WTC11 (cell line): ENCODE results near the gene DMC1. TPM values are rescaled to one million over a fixed set of nuclear protein-coding genes. Genes with fewer than 3 reads are reported as not detected.
A peak's percentile ranks its signal among the peaks of the same experiment; 100 is the strongest.

ENCODE experiments used
- ATAC-seq: fragments of 200-7000 bp; cut with Tn5 transposase; 2 replicates; pipeline ENCODE4 v1.10.0; 2021; ENCODE audit warnings: mild to moderate bottlenecking, moderate library complexity
- CTCF ChIA-PET: fragments of 300-600 bp; sonication (Branson Sonifier 250); formaldehyde crosslinking; loops from one replicate; lab custom pipeline; 2021; ENCODE audit warnings: antibody characterized with exemption; lab: Charles Lee
- POLR2A ChIA-PET: fragments of 350-600 bp; sonication (Branson Sonifier 250); formaldehyde crosslinking; loops from one replicate; lab custom pipeline; 2021; ENCODE audit warnings: antibody characterized with exemption; lab: Charles Lee
- DNase-seq: peaks from one replicate; pipeline ENCODE4 v3.0.0; 2021; ENCODE audit warnings: low spot score
- H3K27ac Mint-ChIP-seq: 2 replicates; pipeline ENCODE4 v1.8.0; 2021; ENCODE audit warnings: mixed read lengths
- H3K27me3 Mint-ChIP-seq: 2 replicates; pipeline ENCODE4 v1.8.0; 2021; ENCODE audit warnings: low read depth, mild to moderate bottlenecking, moderate library complexity, mixed read lengths
- H3K36me3 Mint-ChIP-seq: 2 replicates; pipeline ENCODE4 v1.8.0; 2021; ENCODE audit warnings: mixed read lengths
- H3K4me1 Mint-ChIP-seq: 2 replicates; pipeline ENCODE4 v1.8.0; 2022; ENCODE audit warnings: mixed read lengths
- H3K4me3 Mint-ChIP-seq: 2 replicates; pipeline ENCODE4 v1.8.0; 2021; ENCODE audit warnings: mild to moderate bottlenecking, moderate library complexity, mixed read lengths
- H3K9me3 Mint-ChIP-seq: 2 replicates; pipeline ENCODE4 v1.8.0; 2021; ENCODE audit warnings: mixed read lengths
- ARID4B ChIP-seq: sonication (generic); formaldehyde crosslinking; IDR thresholded peaks from 2 replicates; pipeline ENCODE4 v1.8.0; 2023; ENCODE audit warnings: missing genetic modification reagents, mild to moderate bottlenecking, borderline replicate concordance
- E2F1 ChIP-seq: sonication (generic); formaldehyde crosslinking; IDR thresholded peaks from 2 replicates; pipeline ENCODE4 v1.8.0; 2022; ENCODE audit warnings: mild to moderate bottlenecking, missing genetic modification reagents
- E2F4 ChIP-seq: sonication (generic); formaldehyde crosslinking; IDR thresholded peaks from 2 replicates; pipeline ENCODE4 v1.8.1; 2022; ENCODE audit warnings: low read depth, mild to moderate bottlenecking, moderate library complexity, missing genetic modification reagents, borderline replicate concordance
- ELF4 ChIP-seq: sonication (generic); formaldehyde crosslinking; IDR thresholded peaks from 2 replicates; pipeline ENCODE4 v1.8.1; 2022; ENCODE audit warnings: low read depth, mild to moderate bottlenecking, moderate library complexity, missing genetic modification reagents
- FOXK1 ChIP-seq: sonication (generic); formaldehyde crosslinking; IDR thresholded peaks from 2 replicates; pipeline ENCODE4 v1.8.0; 2022; ENCODE audit warnings: mild to moderate bottlenecking, moderate library complexity, missing genetic modification reagents
- GRHL2 ChIP-seq: fragments of 250-450 bp; sonication (Bioruptor Pico); IDR thresholded peaks from 2 replicates; pipeline ENCODE4 v1.8.0; 2022; ENCODE audit warnings: mild to moderate bottlenecking, moderate library complexity; ENCODE audit not compliant: insufficient replicate concordance, severe bottlenecking
- JAZF1 ChIP-seq: fragments of 250-450 bp; sonication (Bioruptor Pico); IDR thresholded peaks from 2 replicates; pipeline ENCODE4 v1.9.0; 2021; ENCODE audit warnings: moderate library complexity, mild to moderate bottlenecking, inconsistent platforms
- JUN ChIP-seq: sonication (generic); formaldehyde crosslinking; IDR thresholded peaks from 2 replicates; pipeline ENCODE4 v1.8.0; 2023; ENCODE audit warnings: mild to moderate bottlenecking, missing genetic modification reagents
- MXD4 ChIP-seq: fragments of 250-450 bp; sonication (Bioruptor Pico); IDR thresholded peaks from 2 replicates; pipeline ENCODE4 v1.8.0; 2021; ENCODE audit warnings: mild to moderate bottlenecking, moderate library complexity, borderline replicate concordance
- MYBL2 ChIP-seq: sonication (generic); formaldehyde crosslinking; IDR thresholded peaks from 2 replicates; pipeline ENCODE4 v1.8.1; 2023; ENCODE audit warnings: mild to moderate bottlenecking, moderate library complexity, missing genetic modification reagents
- NFATC4 ChIP-seq: fragments of 250-450 bp; sonication (Bioruptor Pico); IDR thresholded peaks from 2 replicates; pipeline ENCODE4 v1.9.0; 2021; ENCODE audit warnings: mild to moderate bottlenecking
- SMAD3 ChIP-seq: sonication (generic); formaldehyde crosslinking; IDR thresholded peaks from 2 replicates; pipeline ENCODE4 v1.8.0; 2022; ENCODE audit warnings: missing genetic modification reagents, mild to moderate bottlenecking, borderline replicate concordance
- SP1 ChIP-seq: sonication (generic); formaldehyde crosslinking; conservative IDR thresholded peaks from 2 replicates; pipeline ENCODE4 v1.8.1; 2022; ENCODE audit warnings: missing genetic modification reagents
- TCF7 ChIP-seq: sonication (generic); formaldehyde crosslinking; IDR thresholded peaks from 2 replicates; pipeline ENCODE4 v1.8.0; 2022; ENCODE audit warnings: mild to moderate bottlenecking, low read depth, missing genetic modification reagents, moderate library complexity
- ZMAT4 ChIP-seq: fragments of 250-450 bp; sonication (Bioruptor Pico); IDR thresholded peaks from 2 replicates; pipeline ENCODE4 v1.9.0; 2021; ENCODE audit warnings: mild to moderate bottlenecking
- ZNF232 ChIP-seq: sonication (generic); formaldehyde crosslinking; IDR thresholded peaks from 2 replicates; pipeline ENCODE4 v1.8.0; 2022; ENCODE audit warnings: mild to moderate bottlenecking, missing genetic modification reagents
- ZNF263 ChIP-seq: sonication (generic); formaldehyde crosslinking; IDR thresholded peaks from 2 replicates; pipeline ENCODE4 v1.8.1; 2022; ENCODE audit warnings: low read depth, mild to moderate bottlenecking, moderate library complexity, missing genetic modification reagents
- total RNA-seq: library from RNA; stranded (reverse); gene quantifications from 3 replicates; pipeline ENCODE4 v1.2.3, GENCODE V29; 2021
- TF ChIP-seq, protein P1 (sequence below): sonication (generic); formaldehyde crosslinking; IDR thresholded peaks from 2 replicates; pipeline ENCODE4 v1.8.1; 2022; ENCODE audit warnings: mild to moderate bottlenecking, moderate library complexity, missing genetic modification reagents
- TF ChIP-seq, protein P2 (sequence below): sonication (generic); formaldehyde crosslinking; IDR thresholded peaks from 2 replicates; pipeline ENCODE4 v1.8.1; 2023; ENCODE audit warnings: mild to moderate bottlenecking, missing genetic modification reagents, borderline replicate concordance
- TF ChIP-seq, protein P3 (sequence below): sonication (generic); formaldehyde crosslinking; conservative IDR thresholded peaks from 2 replicates; pipeline ENCODE4 v1.8.1; 2022; ENCODE audit warnings: mild to moderate bottlenecking, missing genetic modification reagents

DMC1 gene
- total RNA-seq, 1 experiment from 2014 or later = 4.3 TPM

- Mint-ChIP-seq H3K9me3 (0 out of 2 replicates have a peak, but pooled peaks cover 3% of the 10 kb centered on the region), H3K27ac (peak overlapping the region; percentile 11; the same call in 1 of the 2 replicates)
Measured at GRCh38 chr22:38608992-38609750, 39.2 kb upstream of the DMC1 start.

GRCh38 chr22:38607680-38608079, 37.7 kb upstream of the DMC1 start:
- Mint-ChIP-seq H3K9me3 (0 out of 2 replicates have a peak, but pooled peaks cover 3% of the 10 kb centered on the region), H3K4me3 (no peak overlapping the region), H3K27me3 (no peaks in the 10 kb centered on the region), H3K36me3 (no peaks in the 10 kb centered on the region; the same call in 1 of the 2 replicates), H3K27ac (no peak overlapping the region), H3K4me1 (no peaks in the 10 kb centered on the region)
- ChIA-PET CTCF (no interaction called here), POLR2A (no interaction called here)
- ATAC-seq = no peak
- TF ChIP-seq, protein P1, sequence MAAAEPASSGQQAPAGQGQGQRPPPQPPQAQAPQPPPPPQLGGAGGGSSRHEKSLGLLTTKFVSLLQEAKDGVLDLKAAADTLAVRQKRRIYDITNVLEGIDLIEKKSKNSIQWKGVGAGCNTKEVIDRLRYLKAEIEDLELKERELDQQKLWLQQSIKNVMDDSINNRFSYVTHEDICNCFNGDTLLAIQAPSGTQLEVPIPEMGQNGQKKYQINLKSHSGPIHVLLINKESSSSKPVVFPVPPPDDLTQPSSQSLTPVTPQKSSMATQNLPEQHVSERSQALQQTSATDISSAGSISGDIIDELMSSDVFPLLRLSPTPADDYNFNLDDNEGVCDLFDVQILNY (CRISPR knock-in tag) = no peak
- TF ChIP-seq TCF7 (CRISPR knock-in tag) (no peak), ELF4 (CRISPR knock-in tag) (no peak), JAZF1 (CRISPR knock-in tag) (no peak), E2F1 (CRISPR knock-in tag) (no peak), FOXK1 (CRISPR knock-in tag) (no peak), ARID4B (CRISPR knock-in tag) (no peak), GRHL2 (CRISPR knock-in tag) (no peak), ZNF232 (CRISPR knock-in tag) (no peak), ZNF263 (no peak), E2F4 (CRISPR knock-in tag) (no peak), ZMAT4 (CRISPR knock-in tag) (no peak), MYBL2 (CRISPR knock-in tag) (no peak), NFATC4 (CRISPR knock-in tag) (no peak), SMAD3 (CRISPR knock-in tag) (no peak)
- TF ChIP-seq, protein P2, sequence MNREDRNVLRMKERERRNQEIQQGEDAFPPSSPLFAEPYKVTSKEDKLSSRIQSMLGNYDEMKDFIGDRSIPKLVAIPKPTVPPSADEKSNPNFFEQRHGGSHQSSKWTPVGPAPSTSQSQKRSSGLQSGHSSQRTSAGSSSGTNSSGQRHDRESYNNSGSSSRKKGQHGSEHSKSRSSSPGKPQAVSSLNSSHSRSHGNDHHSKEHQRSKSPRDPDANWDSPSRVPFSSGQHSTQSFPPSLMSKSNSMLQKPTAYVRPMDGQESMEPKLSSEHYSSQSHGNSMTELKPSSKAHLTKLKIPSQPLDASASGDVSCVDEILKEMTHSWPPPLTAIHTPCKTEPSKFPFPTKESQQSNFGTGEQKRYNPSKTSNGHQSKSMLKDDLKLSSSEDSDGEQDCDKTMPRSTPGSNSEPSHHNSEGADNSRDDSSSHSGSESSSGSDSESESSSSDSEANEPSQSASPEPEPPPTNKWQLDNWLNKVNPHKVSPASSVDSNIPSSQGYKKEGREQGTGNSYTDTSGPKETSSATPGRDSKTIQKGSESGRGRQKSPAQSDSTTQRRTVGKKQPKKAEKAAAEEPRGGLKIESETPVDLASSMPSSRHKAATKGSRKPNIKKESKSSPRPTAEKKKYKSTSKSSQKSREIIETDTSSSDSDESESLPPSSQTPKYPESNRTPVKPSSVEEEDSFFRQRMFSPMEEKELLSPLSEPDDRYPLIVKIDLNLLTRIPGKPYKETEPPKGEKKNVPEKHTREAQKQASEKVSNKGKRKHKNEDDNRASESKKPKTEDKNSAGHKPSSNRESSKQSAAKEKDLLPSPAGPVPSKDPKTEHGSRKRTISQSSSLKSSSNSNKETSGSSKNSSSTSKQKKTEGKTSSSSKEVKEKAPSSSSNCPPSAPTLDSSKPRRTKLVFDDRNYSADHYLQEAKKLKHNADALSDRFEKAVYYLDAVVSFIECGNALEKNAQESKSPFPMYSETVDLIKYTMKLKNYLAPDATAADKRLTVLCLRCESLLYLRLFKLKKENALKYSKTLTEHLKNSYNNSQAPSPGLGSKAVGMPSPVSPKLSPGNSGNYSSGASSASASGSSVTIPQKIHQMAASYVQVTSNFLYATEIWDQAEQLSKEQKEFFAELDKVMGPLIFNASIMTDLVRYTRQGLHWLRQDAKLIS = no peak
- TF ChIP-seq, protein P3, sequence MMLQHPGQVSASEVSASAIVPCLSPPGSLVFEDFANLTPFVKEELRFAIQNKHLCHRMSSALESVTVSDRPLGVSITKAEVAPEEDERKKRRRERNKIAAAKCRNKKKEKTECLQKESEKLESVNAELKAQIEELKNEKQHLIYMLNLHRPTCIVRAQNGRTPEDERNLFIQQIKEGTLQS (CRISPR knock-in tag) = no peak
- no peak for DNase-seq

More at GRCh38 chr22:38608992-38609750, 39.2 kb upstream of the DMC1 start:
- Mint-ChIP-seq H3K4me3 (no peak overlapping the region), H3K36me3 (peaks cover 3% of the 10 kb centered on the region; the same call in 1 of the 2 replicates), H3K4me1 (no peaks in the 10 kb centered on the region)
- ChIA-PET POLR2A (no interaction called here), CTCF (interaction anchor here (0.7 to 1.1 kb wide), 2 partner anchors 194 to 494 kb away, joined by 3 to 4 read pairs; no protein-coding TSS in a partner anchor)
- no peak for DNase-seq
- no peak for ATAC-seq
- no peak for TF ChIP-seq MXD4 (CRISPR knock-in tag)
- no peak for TF ChIP-seq SP1 (CRISPR knock-in tag)
- no peak for TF ChIP-seq JUN
- TF ChIP-seq TCF7 (CRISPR knock-in tag) = no peak
- TF ChIP-seq, all 79 proteins: peak for 0
- no peaks in the 10 kb centered on the region for H3K27me3 Mint-ChIP-seq
